Measurements from ENCODE around the gene SLC35D1.
"Not testable (repeated sequence)": the region's sequence is repeated elsewhere in the genome, so short reads cannot be mapped to it uniquely, and the experiment has no call there.

Gene SLC35D1

DNA sequence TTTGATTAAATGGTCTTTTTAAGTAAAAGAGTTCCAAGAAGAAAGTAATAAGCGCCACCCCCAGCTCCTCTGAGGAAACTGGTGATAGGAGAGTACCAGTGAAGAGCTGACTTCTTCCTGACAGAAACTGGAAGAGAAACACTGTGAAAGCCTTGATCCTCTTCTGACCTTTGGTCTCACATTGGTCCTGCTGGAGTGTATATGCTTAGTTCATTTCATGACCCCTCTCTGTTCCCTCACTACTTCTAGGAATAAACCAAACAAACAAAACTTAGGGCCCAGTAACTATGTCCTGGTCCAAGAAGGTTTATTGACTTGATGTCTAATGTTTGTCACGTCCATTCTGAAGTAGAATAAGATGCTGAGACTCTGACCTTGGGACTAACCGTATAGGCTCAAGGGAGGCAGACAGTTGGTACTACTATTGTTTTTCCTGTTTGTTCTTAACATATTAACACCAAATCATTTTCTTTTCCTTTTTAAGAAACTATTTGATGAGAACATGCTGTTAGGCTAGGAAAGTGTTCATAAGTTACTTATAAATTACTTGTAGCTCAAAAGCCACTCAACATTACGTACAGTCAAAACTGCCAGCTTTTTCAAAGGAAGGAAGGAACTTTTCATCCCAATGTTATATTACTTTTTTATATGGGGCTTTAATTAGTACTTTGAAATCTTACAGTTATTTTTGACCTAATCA, 71.2 kb downstream of the SLC35D1 start:
- DNase-seq: no peak

DNA sequence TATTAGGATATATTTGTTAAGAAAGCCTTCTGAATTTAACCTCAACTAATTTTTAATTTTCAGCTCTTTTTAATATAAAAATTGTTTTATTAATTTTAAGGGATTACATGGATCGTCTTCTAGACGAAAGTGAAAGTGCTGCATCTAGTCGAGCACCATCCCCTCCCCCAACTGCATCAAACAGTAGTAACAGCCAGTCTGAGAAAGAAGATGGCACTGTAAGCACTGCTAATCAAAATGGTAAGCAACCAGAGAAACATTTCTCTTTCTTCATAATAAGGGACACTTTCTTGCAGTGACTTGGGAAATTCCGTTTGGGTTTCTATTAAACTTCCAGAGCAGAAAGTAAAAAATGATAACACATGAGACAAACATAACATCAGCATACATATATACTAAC, 72.3 kb downstream of the SLC35D1 start:
- peak; percentile 68 for DNase-seq

DNA sequence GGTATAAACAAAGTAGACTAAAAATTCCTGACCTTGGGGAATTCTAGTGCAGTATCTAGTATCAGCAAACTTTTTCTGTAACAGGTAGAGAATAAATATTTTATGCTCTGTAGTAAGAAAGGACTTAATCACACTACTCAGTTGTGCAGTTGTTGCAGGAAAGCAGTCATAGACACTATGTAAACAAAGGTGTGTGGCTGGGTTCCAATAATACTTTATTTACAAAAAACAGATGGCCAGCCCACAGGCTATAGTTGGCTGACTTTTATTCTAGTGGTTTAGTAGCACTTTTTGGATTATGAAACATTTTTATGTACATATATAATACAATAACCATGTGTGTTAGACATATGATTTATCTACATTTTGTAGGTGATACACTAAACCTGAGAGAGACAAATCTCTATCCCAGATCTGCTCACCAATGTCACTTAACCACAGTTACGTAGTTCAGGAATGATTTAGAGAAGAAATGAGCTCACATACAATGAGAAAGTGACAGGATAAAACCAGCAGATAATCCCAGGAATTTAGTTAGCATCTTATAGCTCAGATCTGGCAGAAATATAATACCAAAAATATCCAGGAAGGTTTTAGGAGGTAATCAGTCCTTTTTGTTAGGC, 73.1 kb downstream of the SLC35D1 start:
- no peak for DNase-seq

DNA sequence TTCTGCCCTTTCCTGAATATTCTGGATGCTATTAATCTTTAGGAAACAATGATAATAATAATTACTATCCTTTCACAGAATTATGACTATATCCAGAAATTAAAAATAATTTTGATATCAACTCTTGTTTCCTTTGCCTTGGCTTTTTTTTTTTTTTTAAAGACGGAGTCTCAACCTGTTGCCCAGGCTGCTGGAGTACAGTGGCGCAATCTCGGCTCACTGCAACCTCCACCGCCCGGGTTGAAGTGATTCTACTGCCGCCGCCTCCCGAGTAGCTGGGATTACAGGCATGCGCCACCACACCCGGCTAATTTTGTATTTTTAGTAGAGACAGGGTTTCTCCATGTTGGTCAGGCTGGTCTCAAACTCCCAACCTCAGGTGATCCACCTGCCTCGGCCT, 74.3 kb downstream of the SLC35D1 start:
- not testable (repeated sequence) for DNase-seq

DNA sequence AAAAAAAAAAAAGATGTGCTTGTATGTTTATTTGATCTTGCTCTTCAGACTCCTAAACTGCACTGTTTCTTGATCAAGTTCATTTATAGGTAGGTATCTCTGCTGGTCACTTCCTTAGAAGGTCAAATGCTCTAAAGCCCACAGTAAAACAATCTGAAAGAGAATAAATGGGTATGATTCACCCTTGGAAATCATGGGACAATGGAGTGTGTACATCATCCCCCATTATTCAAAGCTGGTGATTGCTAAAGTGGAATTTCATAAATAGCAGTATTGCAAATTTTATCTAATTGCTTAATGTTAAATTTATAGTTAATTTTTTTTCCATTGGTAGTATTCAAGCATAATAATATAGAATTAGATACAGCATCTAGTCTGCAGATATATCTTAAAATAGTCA, 75.7 kb downstream of the SLC35D1 start:
- no peak for DNase-seq

DNA sequence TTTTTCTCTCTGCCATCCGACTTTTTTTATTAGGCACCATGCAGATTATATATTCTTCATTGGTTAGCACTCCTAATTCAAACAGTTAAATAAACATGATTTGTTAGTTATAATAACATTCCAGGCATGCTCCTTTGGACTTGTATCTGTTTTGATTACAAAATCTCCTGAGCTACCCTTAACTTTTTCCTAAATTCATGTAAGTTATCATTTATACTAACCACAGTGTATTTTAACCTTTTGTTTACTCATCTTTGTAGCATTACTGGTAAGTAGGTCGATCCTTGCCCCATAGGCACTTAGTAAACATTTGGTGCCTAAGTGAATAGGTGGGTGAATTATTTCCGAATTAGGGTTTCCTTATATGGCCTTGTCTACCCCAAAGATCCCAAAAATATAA, 85.4 kb downstream of the SLC35D1 start:
- no peak for DNase-seq

- not testable (repeated sequence) for DNase-seq
Measured at GRCh38 chr1:66966188-66966873, 87.6 kb downstream of the SLC35D1 start.

DNA sequence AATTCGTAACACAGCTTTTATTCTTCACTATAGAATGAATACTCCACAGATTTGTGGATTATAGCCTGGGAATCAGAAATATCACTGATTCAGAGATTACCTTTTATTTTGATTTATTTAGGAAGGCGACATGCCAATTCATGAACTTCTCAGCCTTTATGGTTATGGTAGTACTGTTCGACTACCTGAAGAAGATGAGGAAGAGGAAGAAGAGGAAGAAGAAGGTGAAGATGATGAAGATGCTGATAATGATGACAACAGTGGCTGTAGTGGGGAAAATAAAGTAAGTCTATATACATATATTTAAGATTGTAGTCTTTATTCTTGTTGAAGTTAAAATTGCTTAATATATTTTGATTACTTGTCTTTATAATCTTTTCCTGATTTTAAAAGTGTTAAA, 96.0 kb downstream of the SLC35D1 start:
- no peak for DNase-seq

DNA sequence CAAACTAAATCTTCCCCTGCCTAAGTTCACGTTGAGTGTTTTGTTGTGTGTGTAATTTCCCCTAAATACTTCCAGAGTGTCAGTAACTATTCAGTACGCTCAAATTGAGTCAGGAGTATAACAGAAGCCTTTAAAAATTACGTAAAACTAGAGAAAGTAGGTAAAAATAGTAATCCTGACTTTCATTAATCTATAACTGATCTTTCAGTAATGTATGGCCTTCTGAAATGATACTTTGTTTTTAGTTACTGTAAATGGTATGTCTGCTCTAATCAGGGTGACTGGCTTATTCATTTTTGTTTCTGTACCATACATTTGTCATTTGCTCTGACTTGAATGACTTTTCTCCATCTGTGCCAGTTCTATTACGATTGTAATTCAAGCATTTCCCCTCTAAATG, 99.7 kb downstream of the SLC35D1 start:
- DNase-seq: no peak

- no peak for DNase-seq
Measured at GRCh38 chr1:66951513-66951912, 102.4 kb downstream of the SLC35D1 start.

Measured in CD4-positive, alpha-beta T cell treated with Interleukin-4 for 4 hours (primary cell).